Mesodermal cell (in vitro differentiated cells): ENCODE results near the gene OGFRL1. TPM values are rescaled to one million over a fixed set of nuclear protein-coding genes. Genes with fewer than 3 reads are reported as not detected.

Source experiments
- H3K27ac ChIP-seq: 2 replicates; pipeline ENCODE4 v1.7.0; 2013; ENCODE audit warnings: mild to moderate bottlenecking, low read depth, low read length, moderate library complexity; ENCODE audit not compliant: severe bottlenecking
- H3K36me3 ChIP-seq: 2 replicates; pipeline ENCODE4 v1.7.1; 2013; ENCODE audit warnings: mild to moderate bottlenecking, low read length, moderate library complexity; ENCODE audit not compliant: control insufficient read depth, insufficient read depth
- H3K4me1 ChIP-seq: one replicate; pipeline ENCODE4 v1.7.1; 2013; ENCODE audit warnings: mild to moderate bottlenecking, low read length; ENCODE audit not compliant: insufficient read depth, control insufficient read depth, poor library complexity, severe bottlenecking
- H3K4me3 ChIP-seq: 2 replicates; pipeline ENCODE4 v1.7.0; 2013; ENCODE audit warnings: low read length, control low read depth, mild to moderate bottlenecking; ENCODE audit not compliant: insufficient read depth, poor library complexity, severe bottlenecking; ENCODE audit errors: extremely low read depth
- H3K9me3 ChIP-seq: 2 replicates; pipeline ENCODE4 v1.7.1; 2013; ENCODE audit warnings: mild to moderate bottlenecking, low read length, moderate library complexity; ENCODE audit not compliant: control insufficient read depth
- WGBS, 2 experiments: methylation state at CpG; one replicate each; pipeline ENCODE4 v1.1.5; 2013; ENCODE audit warnings: missing lambda C conversion rate in 2 of 2; ENCODE audit not compliant: insufficient coverage in 2 of 2; 5-methylcytosine and 5-hydroxymethylcytosine counted together
- polyA plus RNA-seq, 2 experiments: library from polyadenylated mRNA; stranded (reverse); fragments of 50-300 nt; gene quantifications; one replicate each; pipeline ENCODE4 v1.2.3, GENCODE V29; 2013

OGFRL1 gene
- polyA plus RNA-seq (2013, experiment 1 of 2) = 9.0 TPM
- polyA plus RNA-seq (2013, experiment 2 of 2) = 11.3 TPM

DNA sequence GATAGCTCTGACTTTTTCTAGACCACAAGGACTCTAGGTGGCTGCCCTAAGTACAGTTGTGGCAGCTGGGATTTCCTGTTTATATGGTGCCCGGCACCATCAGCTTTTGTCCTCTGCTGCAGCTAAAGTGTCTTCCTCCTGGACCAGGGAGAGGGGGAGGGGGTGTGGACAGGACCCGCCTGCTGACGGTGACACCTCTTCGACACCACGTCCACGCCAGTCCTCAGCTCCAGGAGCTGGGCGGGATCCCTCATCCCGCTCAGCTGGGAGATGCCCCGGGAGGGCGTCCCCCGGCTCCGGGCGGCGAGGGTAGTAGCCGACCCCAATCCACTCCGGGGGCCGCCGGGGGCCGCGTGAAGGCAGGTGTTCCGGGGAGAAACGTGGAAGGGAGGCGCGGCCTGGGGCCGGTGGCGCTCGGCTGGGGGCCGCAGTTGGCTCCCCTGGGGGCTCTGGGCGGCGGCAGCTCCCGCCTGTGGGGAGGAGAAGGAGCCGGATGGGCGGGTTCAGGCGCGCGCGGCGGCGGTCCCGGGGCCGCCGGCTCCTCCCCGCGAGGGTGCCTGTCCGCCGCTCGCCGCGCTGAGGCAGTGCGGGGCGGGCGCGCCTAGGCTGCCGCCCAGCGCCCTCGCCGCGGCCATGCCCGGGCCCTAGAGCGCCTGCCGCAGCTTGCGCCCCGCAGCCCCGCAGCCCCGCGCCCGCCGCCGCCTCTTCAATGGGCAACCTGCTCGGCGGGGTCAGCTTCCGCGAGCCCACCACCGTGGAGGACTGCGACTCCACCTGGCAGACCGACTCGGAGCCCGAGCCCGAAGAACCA, at the start of gene OGFRL1:
OGFRL1 (plus strand) TSS at position 584 of the 811 bp plus-strand sequence; CDS start at position 710, 126 bp downstream.
- H3K36me3 ChIP-seq = peaks cover 3% of the 10 kb centered on the region
- H3K4me1 ChIP-seq = peaks cover 5% of the 10 kb centered on the region
- peak within 1 kb of the TSS; percentile 57 for H3K4me3 ChIP-seq
- WGBS, 2 experiments = 1 to 3% methylated on average over 34 to 36 of the region's 79 CpGs
- no peak within 1 kb of the TSS for H3K27ac ChIP-seq
- H3K9me3 ChIP-seq = no peaks in the 10 kb centered on the region

DNA sequence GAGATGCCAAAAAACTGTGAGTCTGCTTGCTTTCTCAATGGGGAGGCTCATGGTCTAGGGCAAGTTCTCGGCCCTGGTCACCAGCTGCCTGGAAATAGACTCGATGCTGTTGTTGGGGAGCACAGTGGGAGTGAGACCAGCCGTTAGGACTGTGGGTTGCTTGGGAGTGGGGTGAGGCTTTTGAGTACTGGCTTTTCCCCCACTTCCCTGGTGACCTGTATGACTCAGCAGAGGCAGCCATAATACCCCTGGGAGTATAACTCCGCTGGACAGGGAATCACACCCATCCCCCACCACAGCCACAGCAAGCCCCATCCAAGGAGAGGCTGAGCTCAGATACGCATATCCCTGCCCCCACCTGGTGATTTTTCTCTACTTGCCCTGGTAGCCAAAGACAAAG, 48.9 kb upstream of the OGFRL1 start:
- Histone ChIP-seq H3K4me1 (peaks cover 8% of the 10 kb centered on the region), H3K9me3 (no peaks in the 10 kb centered on the region), H3K27ac (no peak overlapping the region), H3K36me3 (no peaks in the 10 kb centered on the region), H3K4me3 (no peak overlapping the region)
- 89% methylated on average over 4 to 5 of the region's 5 CpGs for WGBS, 2 experiments

DNA sequence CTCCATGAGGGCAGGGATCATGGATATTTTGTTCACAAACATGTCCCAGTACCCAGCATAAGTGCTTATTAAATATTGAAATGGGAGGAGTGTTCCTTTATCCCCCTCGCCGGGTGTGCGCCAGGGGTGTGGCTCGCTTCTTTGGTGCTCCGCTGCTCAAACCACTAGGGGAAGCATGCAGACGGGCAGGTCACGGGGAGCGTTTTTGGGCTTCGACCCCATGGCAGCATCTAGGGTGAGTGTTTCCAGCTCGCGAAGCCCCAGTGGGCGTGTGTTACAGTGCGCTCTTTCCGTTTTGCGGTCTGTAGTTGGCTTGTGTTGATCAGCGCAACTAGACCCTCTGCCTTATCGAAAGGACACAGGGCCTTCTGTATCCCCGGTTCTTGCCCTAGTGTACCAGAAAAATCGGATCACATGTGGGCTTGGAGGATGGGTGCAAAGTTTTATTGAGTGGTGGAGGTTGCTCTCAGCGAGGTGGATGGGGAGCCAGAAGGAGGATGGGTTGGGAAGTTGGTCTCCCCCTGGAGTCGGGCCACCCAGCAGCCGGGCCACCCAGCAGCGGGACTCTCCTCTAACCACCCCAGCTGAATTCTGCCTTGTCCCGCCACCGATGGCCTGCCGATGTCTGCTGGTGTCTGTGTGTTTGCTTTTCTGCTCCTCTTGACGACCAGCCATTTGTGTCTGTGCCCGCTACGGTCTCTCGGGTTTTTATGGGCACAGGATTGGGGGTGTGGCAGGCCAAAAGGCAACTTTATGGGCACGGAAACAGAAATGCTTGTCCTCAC, 43.2 kb upstream of the OGFRL1 start:
- H3K27ac ChIP-seq = no peak overlapping the region

DNA sequence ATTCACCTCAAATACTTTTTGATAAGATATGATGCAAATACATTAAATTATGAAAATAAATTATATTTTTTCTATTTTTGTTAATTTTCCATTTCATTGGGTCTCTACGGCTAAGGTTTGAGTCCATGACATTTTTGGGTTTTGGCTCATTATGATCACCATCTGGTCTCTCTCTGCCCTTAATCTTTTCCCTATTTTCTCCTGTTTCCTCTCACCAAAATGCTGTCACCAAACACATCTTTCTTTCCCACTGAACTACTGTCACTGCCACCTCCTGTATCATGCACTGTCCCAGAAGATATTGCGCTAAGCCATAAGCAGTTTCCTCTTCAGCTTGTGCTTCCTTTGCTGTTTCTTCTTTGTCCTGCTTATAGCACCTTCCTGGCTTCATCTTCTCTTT, 42.0 kb upstream of the OGFRL1 start:
- H3K4me3 ChIP-seq = no peak overlapping the region
- H3K4me1 ChIP-seq = peaks cover 34% of the 10 kb centered on the region
- WGBS, 2 experiments = 100% methylated on average over 2 of the region's 2 CpGs
- H3K27ac ChIP-seq = no peak overlapping the region
- no peaks in the 10 kb centered on the region for H3K36me3 ChIP-seq
- H3K9me3 ChIP-seq = no peaks in the 10 kb centered on the region

More for the DNA sequence above, 43.2 kb upstream of the OGFRL1 start:
- Histone ChIP-seq H3K4me3 (no peak overlapping the region), H3K4me1 (peaks cover 23% of the 10 kb centered on the region), H3K9me3 (no peaks in the 10 kb centered on the region), H3K36me3 (no peaks in the 10 kb centered on the region)
- 92 to 99% methylated on average over 17 to 27 of the region's 31 CpGs for WGBS, 2 experiments

DNA sequence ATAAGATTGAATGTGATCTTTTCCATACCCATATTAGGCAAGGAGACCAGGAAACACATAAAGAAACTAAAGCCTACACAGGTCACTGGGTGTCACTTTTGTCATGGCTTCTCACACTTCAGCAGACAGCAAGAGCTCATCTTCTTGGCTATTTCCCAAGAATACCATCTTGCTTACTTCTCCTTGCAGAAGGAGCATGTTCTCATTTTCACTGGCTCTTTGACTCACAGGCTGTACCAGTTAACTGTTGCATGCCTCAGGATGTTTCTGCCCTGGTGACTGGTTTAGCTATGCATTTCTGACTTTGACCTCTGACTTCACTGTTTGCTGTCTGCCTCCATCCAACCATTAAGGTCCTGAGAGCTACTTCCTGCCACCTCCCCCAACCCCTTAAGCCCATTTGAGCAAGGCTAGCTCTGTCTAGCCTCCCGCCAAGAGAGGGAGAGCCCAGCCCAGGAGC, 40.3 kb upstream of the OGFRL1 start:
- H3K9me3 ChIP-seq = no peaks in the 10 kb centered on the region
- no peaks in the 10 kb centered on the region for H3K36me3 ChIP-seq
- H3K4me3 ChIP-seq = no peak overlapping the region
- peak overlapping the region; percentile 10 for H3K27ac ChIP-seq
- WGBS, 2 experiments = no CpG with 5 or more reads among the region's 1 CpG
- peaks cover 40% of the 10 kb centered on the region for H3K4me1 ChIP-seq

DNA sequence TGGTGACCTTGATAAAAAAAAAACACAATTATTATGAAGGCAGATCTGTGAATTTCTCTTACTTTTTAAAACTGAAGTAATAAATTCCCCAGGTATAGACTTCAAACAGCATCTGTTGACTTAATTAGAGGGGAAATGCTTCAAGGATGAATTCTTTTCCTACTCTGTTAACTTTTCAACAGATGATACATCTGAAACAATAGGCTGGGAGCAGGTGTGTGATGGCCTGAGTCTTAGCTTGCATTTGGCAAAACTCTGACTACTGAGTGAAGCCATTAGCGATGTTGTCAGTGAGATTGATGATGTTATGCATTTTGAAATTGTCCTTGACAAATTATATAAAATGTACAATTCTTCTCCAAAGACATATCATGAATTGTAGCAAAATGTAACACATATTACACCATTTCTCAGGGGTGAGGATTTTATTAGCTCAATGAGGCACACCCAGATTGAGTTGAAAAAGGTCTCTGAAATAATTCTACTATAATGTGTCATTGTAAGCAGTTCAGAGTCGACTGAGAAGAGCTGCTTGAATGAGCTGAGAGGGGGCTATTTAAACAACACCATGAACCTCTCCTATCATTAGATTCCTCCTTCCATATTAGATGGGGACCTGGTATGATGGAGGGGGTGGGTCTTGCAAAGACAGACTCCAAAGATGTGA, 39.6 kb upstream of the OGFRL1 start:
- no CpG with 5 or more reads among the region's 2 CpGs for WGBS, 2 experiments
- no peak overlapping the region for H3K27ac ChIP-seq

DNA sequence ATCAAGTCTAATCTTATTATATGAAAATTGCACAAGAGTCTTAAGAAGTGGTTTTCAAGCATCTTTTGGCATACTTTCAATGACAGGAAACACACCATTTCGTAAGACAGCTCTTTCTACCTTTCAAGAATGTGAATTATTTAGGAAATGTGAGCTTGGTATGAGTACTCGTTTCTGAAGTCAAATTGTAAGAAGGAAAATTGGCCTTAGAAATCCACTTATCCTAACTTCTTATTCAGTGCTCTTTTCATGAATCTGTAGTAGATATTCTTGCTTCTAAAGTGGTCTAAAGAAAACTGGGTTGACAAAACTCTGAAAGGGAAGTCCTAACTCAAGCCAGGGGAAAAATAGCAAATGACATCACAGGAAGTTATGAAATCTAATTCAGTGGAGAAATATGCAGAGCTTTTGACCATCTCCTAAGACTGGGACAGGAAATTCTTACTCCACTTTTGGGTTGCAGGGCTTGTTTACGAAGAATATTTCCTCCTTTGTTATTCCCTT, 38.5 kb upstream of the OGFRL1 start:
- no peaks in the 10 kb centered on the region for H3K9me3 ChIP-seq
- H3K36me3 ChIP-seq = no peaks in the 10 kb centered on the region
- WGBS, 2 experiments = 100% methylated on average over 1 of the region's 3 CpGs; no CpG with 5 or more reads in 1 of the 2 experiments
- no peak overlapping the region for H3K4me3 ChIP-seq
- peak overlapping the region; percentile 58 for H3K27ac ChIP-seq
- H3K4me1 ChIP-seq = peaks cover 40% of the 10 kb centered on the region

More for the DNA sequence above, 39.6 kb upstream of the OGFRL1 start:
- H3K9me3 ChIP-seq = no peaks in the 10 kb centered on the region
- peaks cover 40% of the 10 kb centered on the region for H3K4me1 ChIP-seq
- no peak overlapping the region for H3K4me3 ChIP-seq
- no peaks in the 10 kb centered on the region for H3K36me3 ChIP-seq

DNA sequence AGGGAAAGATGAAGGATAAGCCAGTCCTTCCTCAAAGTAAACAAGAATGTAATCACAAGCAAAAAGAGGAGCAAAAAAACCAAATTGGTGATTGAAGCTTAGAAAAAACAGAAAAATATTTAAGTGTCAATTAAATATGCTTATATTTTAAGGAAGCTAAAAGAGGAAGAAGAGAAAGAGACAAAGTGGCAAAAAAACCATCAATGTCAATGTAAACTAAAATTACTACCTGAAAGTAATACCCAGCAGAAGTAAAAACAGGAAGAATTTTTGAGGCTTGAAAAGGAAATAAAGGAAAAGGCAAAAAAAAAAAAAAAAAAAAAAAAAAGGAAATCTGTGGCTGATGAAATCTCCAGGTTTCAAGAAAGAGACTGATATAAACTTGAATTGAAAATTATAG, 36.2 kb upstream of the OGFRL1 start:
- H3K9me3 ChIP-seq = no peaks in the 10 kb centered on the region
- H3K4me3 ChIP-seq = no peak overlapping the region
- peaks cover 40% of the 10 kb centered on the region for H3K4me1 ChIP-seq
- H3K36me3 ChIP-seq = no peaks in the 10 kb centered on the region
- no peak overlapping the region for H3K27ac ChIP-seq

DNA sequence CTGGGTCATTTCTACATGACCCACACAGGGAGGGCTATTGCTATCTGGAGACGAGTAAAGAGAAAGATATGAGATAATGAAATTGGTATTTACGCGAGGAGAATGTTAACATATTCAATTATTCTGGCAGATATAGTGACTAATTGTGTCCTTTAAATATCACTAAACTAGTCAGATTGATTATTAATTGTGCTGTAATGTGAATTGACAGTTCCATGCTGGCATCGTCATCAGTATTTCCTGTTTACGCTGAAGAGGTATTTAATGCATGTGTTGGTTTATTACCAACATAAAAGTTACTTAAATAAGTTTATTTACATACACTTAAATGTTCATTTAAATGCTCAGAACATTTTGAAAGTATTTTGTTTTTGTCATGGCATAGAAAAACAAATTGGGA, 35.7 kb upstream of the OGFRL1 start:
- no peak overlapping the region for H3K27ac ChIP-seq
- peaks cover 38% of the 10 kb centered on the region for H3K4me1 ChIP-seq
- H3K4me3 ChIP-seq = no peak overlapping the region
- H3K9me3 ChIP-seq = no peaks in the 10 kb centered on the region
- H3K36me3 ChIP-seq = no peaks in the 10 kb centered on the region
- WGBS, 2 experiments = no CpG with 5 or more reads among the region's 5 CpGs

DNA sequence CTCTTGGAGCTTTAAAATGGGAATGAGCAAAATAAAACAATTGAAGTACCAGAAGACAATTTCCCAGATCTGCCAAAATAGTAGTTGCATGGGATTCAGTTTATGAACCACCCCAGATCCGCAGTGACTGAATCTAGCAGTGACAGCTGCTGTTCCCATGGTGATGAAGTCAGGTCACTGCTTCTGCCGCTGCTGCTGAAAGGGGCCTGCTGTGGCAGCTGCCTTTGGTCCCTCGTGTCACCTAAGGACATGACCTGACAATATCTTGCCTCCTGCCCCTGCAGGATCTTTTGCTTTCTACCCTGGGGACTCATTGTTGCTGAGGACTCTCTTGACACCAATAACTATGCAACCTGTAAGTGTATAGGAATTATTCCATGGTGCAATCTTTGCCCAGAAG, 34.3 kb upstream of the OGFRL1 start:
- Histone ChIP-seq H3K36me3 (no peaks in the 10 kb centered on the region), H3K4me1 (peaks cover 26% of the 10 kb centered on the region), H3K4me3 (no peak overlapping the region), H3K9me3 (no peaks in the 10 kb centered on the region), H3K27ac (no peak overlapping the region)
- WGBS, 2 experiments = 41 to 54% methylated on average over 2 to 3 of the region's 3 CpGs
